Fibroblast of villous mesenchyme (primary cell): ENCODE measurements around the gene LCLAT1. TPM values are rescaled to one million over a fixed set of nuclear protein-coding genes. Genes with fewer than 3 reads are reported as not detected.
"Not testable (repeated sequence)": the region's sequence is repeated elsewhere in the genome, so short reads cannot be mapped to it uniquely, and the experiment has no call there.

Experiments
- DNase-seq: peaks from one replicate; pipeline ENCODE4 v3.0.0-alpha.2; 2010; ENCODE audit warnings: low read depth
- H3K4me3 ChIP-seq: 2 replicates; pipeline ENCODE4 v1.5.1; 2011; ENCODE audit warnings: low read depth, mild to moderate bottlenecking, low read length
- total RNA-seq: library from RNA; depleted of rRNA; stranded (reverse); fragments of >200 nt; gene quantifications from 2 replicates; pipeline ENCODE4 v1.2.3, GENCODE V29; 2012
- TF ChIP-seq, protein P1 (sequence below): IDR thresholded peaks from 2 replicates; pipeline ENCODE4 v1.5.1; 2012; ENCODE audit warnings: low read depth, mild to moderate bottlenecking, low read length; ENCODE audit not compliant: insufficient read depth

Gene LCLAT1
- total RNA-seq, 1 donor = 50.1 TPM

DNA sequence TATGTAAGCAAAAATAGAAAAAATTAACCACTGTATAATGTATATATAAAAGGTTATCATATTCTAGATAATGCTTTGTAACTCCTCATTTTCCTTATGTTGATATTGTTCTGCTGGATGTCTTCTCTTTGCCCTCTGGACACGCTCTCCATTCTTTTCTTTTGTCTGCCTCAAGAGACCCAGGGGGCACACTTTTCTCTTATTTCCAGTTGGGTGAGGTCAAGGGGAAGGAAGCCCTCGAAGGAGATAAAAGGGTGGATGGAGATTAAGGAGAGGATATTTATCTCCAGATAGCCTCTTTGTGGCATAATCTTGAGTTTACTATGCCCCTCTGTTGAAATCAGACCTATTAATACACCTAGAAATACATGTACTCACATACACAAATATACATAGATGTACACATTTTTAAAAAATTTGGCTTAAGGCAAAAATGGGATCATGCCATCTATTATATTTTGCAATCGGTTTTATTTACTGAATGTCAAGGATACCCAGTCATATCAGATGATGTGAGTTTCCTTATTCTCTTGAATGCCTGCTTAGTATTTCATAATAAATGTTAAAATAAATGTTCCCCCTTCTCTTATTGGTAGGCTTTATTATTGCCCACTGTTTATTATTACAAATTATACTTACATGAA, 65.3 kb downstream of the LCLAT1 start:
- no peak overlapping the region for H3K4me3 ChIP-seq
- no peak for DNase-seq
- TF ChIP-seq, protein P1, sequence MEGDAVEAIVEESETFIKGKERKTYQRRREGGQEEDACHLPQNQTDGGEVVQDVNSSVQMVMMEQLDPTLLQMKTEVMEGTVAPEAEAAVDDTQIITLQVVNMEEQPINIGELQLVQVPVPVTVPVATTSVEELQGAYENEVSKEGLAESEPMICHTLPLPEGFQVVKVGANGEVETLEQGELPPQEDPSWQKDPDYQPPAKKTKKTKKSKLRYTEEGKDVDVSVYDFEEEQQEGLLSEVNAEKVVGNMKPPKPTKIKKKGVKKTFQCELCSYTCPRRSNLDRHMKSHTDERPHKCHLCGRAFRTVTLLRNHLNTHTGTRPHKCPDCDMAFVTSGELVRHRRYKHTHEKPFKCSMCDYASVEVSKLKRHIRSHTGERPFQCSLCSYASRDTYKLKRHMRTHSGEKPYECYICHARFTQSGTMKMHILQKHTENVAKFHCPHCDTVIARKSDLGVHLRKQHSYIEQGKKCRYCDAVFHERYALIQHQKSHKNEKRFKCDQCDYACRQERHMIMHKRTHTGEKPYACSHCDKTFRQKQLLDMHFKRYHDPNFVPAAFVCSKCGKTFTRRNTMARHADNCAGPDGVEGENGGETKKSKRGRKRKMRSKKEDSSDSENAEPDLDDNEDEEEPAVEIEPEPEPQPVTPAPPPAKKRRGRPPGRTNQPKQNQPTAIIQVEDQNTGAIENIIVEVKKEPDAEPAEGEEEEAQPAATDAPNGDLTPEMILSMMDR = no peak

- DNase-seq, H3K4me3 ChIP-seq: not testable (repeated sequence)
Measured at GRCh38 chr2:30513649-30514048, 66.6 kb downstream of the LCLAT1 start.

DNA sequence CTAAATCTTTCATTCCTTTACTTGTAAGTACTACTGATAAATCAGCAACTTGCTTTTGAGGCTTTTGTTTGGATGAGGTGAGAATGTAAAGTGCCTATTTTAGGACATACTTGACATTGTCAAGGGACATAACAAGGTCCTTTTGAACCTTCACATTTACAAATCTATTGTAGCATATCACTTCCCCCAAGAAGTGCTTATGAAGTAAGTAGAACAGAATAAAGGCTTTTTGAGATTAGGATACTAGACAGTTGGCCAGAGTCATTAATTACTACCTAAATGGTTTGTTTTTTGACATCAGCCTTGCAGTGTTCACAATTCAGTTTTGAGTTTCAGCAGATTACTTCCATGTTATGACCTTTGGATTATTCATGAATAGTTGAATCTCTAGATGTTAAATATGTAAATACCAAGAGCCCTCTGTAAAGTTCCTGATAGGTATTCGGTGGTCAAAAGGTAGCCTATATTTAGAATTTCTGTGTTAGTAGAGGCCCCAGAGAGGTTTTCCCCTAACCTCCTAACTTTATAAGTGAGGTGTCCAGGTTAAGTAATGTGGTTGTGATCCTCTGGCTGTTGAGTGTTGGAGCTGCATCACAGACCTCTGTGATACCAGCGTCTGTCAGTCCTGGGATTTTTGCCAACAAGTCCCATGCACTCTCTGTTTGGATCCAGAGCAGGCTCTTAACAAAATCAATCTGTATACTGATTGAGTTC, 67.2 kb downstream of the LCLAT1 start:
- H3K4me3 ChIP-seq = no peak overlapping the region
- TF ChIP-seq, protein P1 = no peak
- peak; percentile 92 for DNase-seq

GRCh38 chr2:30514848-30515435, 67.9 kb downstream of the LCLAT1 start:
- no peak for DNase-seq
- no peak overlapping the region for H3K4me3 ChIP-seq
- TF ChIP-seq, protein P1 = no peak

- TF ChIP-seq, protein P1 = no peak
- DNase-seq = no peak
- H3K4me3 ChIP-seq = no peak overlapping the region
Measured at GRCh38 chr2:30516166-30516565, 69.1 kb downstream of the LCLAT1 start.

DNA sequence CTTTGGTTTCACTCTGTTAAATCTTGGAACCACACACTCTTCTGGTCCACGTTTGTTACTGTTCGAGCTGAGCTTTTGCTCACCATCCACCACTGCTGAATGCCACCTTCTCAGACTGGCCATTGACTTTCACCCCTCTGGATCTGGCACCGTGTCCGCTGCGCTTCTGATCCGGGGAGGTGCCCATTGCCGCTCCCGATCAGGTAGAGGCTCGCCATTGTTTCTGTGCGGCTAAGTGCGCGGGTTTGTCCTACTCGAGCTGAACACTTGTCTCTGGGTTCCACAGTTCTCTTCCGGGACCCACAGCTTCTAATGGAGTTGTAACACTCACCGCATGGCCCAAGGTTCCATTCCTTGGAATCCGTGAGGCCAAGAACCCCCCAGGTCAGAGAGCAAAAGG, 72.8 kb downstream of the LCLAT1 start:
- no peak for DNase-seq
- TF ChIP-seq, protein P1 = no peak
- H3K4me3 ChIP-seq = no peak overlapping the region

DNA sequence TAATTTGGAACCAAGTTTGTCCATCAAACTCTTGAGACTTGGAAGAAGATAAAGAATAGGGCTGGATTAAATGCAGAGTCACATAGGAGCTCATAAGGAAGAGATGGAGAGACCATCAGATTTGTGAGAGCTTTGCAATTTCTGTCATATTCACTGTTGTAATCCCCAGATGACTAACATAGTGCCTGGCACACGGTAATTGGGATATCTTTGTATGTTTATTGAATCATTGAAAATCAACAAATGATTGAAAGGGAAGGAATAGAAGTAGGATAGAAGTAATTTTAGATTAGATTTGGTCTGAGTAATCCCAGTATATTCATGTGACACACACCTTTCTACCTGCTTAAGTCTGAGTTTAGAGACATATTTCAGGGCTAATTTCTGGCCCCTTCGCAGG, 75.4 kb downstream of the LCLAT1 start:
- TF ChIP-seq, protein P1 = no peak
- no peak for DNase-seq

More for the DNA sequence above, 75.4 kb downstream of the LCLAT1 start:
- H3K4me3 ChIP-seq = no peak overlapping the region
